NCI-H2171 treated with DMSO at 0.1 percent for 48 hours (cell line): ENCODE data around the gene C9.
"Not testable (repeated sequence)": the region's sequence is repeated elsewhere in the genome, so short reads cannot be mapped to it uniquely, and the experiment has no call there.

Experiments
- DNase-seq: peaks from one replicate; lab custom pipeline; 2025; lab: John Stamatoyannopoulos, UW

Gene C9

GRCh38 chr5:39328731-39329130 is 35.6 kb downstream of the C9 start:
- no peak for DNase-seq

DNA sequence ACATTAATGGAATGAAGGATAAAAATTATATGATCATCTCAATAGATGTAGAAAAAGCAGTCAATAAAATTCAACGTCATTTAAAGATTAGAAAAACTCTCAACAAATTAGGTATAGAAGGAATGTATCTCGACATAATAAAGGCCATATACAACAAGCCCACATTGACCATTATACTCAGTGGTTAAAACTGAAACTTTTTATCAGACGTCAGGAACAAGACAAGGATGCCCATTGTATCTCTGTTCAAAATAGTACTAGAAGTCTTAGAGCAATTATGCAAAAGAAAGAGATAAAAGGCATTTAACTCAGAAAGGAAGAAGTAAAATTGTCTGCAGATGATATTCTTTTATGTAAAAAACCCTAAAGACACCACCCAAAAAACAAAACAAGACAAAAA is 40.8 kb downstream of the C9 start:
- no peak for DNase-seq

- no peak for DNase-seq
Observed at GRCh38 chr5:39319395-39319794, 44.9 kb downstream of the C9 start.

GRCh38 chr5:39316464-39316863 is 47.8 kb downstream of the C9 start:
- DNase-seq = not testable (repeated sequence)

DNA sequence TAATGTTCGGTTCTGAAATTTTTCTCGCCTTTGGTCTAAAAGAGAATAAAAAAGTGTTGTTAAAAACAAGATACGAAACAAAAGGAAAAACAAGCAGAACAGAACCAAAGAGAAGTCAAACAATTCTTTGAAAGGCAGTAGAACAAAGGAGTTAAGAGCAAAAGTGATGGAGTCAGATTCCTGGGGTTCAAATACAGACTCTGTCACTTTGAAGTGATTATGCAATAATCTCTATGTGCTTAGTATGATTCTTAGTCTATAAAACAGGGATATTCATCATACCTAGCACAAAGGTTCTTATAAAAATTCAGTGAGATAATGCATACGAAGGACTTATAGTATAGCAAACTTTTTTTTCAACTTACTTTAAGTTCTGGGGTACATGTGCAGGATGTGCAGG is 48.3 kb downstream of the C9 start:
- DNase-seq = no peak

- DNase-seq = no peak
Observed at GRCh38 chr5:39314591-39314990, 49.7 kb downstream of the C9 start.

- no peak for DNase-seq
Observed at GRCh38 chr5:39309534-39309933, 54.8 kb downstream of the C9 start.

GRCh38 chr5:39302472-39302871 is 61.8 kb downstream of the C9 start:
- no peak for DNase-seq

DNA sequence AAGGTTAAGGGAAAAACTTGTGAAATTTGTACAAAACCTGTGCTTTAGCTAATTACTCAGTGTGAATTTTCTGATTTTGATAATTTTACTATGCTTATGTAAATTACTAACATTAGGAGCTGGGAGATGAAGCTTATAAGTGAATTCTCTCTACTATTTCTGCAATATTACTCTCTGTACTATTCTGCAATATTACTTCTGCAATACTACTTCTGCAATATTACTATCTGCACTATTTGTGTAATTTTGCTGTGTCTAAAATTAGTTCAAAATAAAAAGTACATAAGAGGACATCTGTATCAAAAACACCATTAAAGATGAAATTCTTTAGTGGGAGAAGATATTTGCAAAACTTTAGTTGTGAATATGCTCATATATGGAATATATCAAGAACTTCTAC is 62.9 kb downstream of the C9 start:
- DNase-seq = no peak

- no peak for DNase-seq
Observed at GRCh38 chr5:39299962-39300361, 64.3 kb downstream of the C9 start.

GRCh38 chr5:39294736-39295135 is 69.6 kb downstream of the C9 start:
- DNase-seq = no peak

DNA sequence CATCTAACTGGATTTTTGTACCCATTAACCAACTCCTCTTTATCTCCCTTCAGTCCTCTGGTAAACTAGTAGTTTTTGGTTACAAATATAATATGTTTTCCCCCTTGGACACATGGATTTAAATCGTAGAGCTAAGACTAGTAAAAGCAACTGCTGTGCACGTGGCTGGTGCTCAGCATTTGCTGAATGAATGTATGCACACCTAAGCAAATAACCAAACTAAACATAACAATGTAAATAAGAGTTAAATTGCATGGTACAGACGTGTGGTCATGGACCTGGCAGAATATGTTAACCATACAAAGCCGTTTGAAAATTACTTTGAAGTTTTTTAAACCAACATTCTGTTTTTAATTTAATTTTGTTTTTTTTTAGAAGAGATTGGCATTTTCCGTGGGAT is 79.7 kb downstream of the C9 start:
- no peak for DNase-seq

- no peak for DNase-seq
Observed at GRCh38 chr5:39283231-39283818, 81.0 kb downstream of the C9 start.

DNA sequence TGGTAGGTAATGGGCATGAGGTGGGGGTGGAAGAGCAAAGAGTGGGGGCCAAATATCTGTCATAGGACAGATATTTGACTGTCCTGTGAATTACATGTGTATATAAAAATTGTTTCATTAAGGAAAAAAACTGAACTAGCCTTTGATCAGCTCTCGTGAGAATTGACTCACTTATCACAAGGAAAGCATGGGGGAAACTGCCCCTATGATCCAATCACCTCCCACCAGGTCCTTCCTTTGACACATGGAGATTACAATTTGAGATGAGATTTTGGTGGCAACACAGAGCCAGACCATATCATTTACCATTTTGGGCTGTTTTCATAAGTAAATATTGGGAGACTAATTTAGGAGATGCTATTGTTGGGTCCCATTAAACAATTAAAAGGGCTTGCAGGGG is 81.7 kb downstream of the C9 start:
- DNase-seq = no peak

DNA sequence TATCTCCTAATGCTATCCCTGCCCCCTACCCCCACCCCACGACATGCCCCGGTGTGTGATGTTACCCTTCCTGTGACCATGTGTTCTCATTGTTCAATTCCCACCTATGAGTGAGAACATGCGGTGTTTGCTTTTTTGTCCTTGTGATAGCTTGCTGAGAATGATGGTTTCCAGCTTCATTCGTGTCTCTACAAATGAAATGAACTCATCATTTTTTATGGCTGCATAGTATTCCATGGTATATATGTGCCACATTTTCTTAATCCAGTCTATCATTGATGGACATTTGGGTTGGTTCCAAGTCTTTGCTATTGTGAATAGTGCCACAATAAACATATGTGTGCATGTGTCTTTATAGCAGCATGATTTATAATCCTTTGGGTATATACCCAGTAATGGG is 88.4 kb downstream of the C9 start:
- not testable (repeated sequence) for DNase-seq

DNA sequence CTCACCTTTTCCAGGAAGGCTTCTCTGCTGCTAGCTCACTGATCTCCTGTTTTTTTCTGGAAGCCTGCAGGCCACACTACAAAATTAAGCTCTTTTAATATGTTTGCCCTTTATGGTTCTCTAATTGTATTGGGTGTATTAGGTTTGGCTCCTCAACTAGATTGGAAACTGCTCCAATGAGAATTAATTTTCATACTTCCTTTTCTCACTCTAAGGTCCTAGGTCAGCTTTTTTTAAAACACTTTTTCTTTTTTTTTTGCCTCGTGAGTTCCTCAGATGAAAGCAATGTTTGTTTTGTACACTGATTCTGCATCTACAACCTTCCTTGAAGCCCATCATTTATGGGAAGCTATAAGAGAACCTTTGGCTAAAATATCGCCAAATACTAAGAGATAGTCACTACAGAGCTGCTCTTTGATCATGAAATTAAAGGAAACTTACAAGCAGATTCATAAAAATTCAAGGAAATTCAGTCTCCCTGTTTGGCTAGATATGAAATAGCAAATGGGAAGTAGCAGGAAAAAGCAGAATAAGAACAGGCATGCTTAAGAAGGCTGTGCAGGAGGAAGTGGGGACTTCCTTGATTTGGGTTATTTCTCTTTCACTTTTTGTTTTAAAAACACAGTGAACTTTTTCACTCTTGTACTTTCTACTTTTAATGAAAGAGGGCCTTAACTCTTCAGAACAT is 89.8 kb downstream of the C9 start:
- no peak for DNase-seq

DNA sequence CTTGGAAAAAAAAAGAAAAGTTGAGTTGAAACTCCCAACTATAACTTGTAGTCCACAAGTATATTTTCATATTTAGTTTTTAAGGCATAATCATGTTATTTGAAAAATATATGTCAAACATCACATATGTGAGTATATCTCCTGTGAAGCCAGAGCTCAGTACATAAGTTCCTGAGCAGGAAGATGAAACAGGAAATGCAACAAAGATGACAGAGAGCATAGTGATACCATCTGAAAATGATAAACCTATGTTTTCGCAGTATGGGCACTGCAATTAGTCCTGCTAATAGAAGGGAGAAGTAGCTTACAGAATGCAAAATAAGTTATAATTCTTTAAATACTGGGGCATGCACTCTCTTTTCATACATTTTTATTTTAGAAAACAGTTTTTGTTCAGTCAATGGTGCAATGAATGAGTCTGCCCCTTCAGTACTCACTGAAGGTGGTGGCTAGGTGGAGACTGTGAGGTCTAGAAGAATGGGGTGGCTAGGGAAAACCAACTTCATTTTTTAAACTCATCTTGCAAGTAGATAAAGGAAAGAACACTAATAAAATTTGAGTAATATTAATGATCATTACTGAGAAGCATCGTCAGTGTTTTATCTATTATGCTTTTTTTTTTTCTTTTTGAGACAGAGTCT is 90.9 kb downstream of the C9 start:
- DNase-seq = no peak

GRCh38 chr5:39272869-39273231 is 91.4 kb downstream of the C9 start:
- not testable (repeated sequence) for DNase-seq

DNA sequence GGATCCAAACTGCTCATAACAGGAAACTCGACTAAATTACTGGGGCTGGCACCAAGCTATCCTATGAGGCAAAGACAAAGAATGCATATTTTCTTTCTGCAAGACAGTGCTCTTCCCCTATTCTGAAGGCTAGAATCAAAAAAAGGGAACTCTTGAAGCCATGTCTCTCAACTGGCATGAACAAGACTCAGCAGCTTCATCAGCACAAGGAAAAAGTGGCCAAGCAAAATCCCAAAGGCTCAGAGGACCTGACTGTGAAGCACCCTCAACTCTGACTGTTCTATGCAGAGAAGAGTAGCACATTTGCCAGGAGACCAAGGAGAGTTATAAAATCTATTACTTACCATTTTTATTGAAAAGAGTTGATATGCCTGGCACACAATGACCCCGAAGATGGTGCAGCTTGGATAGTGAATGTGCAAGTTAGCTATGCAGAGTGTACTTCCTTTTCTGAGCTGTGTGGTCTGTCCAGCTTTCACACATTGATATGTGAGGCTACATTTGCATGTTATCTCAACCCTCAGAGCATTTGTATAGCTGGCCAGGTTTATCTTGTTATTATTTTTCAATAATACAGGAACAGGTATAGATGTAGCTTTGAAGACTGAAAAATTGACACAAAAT is 94.0 kb downstream of the C9 start:
- no peak for DNase-seq

GRCh38 chr5:39267186-39267585 is 97.1 kb downstream of the C9 start:
- DNase-seq = no peak

DNA sequence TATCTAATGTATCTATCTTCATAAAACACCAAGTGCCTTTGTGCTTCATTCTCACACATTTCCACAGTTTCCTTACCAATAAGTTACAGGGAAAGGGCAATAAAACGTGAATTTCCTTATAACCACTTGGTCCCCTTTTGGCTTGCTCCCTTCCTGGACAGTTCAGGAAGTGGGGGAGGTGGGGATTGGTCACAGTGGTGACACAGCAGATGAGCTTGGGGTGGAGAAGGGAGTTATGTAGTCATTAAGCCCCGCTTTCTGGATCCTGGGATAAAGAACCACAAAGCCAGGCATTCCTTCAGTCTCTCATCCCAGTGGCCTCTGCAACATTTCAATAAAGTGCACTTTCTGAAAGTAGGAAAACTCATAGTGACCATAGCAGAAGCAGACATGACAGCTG is 97.9 kb downstream of the C9 start:
- no peak for DNase-seq

DNA sequence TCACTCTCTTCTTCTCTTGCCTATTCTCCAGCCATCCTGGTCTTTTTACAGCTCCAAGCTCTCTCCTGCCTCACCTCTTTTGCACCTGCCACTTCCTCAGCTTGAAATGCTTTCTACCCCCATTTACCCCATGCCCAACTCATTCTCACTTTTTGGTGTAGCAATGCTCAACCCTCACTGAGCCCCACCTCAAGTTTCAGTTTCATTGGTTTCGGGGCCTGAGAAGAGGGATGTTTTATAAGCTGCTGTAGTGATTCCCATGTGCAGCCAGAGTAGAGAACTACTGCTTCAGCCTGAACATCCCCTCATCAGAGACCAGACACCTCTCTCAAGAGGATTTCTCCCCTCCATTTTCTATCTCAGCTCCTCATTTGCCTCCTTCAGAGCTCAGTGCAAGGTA is 99.8 kb downstream of the C9 start:
- DNase-seq = no peak

DNA sequence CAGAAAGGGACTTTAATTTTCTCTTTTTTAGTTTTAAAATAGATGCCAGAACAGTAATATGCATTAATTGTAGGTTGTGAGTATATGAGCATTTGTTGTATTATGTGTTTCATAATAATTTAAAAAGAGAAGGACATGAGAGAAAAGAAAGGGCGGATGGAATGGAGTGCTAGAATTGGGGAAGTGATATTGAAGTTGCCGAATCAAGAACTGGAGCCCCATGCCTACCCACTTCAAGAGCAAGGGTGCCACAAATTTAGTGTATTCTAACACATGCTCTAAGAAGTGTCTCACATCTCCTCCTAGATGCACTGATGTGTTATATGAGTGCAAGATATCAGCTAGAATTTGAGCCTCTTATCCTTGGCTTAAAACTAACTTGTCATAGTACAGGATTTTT is 101.3 kb downstream of the C9 start:
- DNase-seq = no peak
